Measurements from ENCODE around the gene ADCK1. TPM values are rescaled to one million over a fixed set of nuclear protein-coding genes. Genes with fewer than 3 reads are reported as not detected.

Gene ADCK1
- total RNA-seq, 1 donor from 2014 or later: 7.7 TPM

- Mint-ChIP-seq H3K4me3 (ENCODE audit: unreplicated experiment) (no peak overlapping the region), H3K4me1 (ENCODE audit: low read depth) (no peaks in the 10 kb centered on the region), H3K27ac (ENCODE audit: unreplicated experiment) (no peak overlapping the region), H3K36me3 (ENCODE audit: low read depth) (peaks cover 16% of the 10 kb centered on the region), H3K9me3 (ENCODE audit: low read depth) (no peaks in the 10 kb centered on the region), H3K27me3 (ENCODE audit: low read depth) (no peaks in the 10 kb centered on the region)
- TF ChIP-seq, protein P1, sequence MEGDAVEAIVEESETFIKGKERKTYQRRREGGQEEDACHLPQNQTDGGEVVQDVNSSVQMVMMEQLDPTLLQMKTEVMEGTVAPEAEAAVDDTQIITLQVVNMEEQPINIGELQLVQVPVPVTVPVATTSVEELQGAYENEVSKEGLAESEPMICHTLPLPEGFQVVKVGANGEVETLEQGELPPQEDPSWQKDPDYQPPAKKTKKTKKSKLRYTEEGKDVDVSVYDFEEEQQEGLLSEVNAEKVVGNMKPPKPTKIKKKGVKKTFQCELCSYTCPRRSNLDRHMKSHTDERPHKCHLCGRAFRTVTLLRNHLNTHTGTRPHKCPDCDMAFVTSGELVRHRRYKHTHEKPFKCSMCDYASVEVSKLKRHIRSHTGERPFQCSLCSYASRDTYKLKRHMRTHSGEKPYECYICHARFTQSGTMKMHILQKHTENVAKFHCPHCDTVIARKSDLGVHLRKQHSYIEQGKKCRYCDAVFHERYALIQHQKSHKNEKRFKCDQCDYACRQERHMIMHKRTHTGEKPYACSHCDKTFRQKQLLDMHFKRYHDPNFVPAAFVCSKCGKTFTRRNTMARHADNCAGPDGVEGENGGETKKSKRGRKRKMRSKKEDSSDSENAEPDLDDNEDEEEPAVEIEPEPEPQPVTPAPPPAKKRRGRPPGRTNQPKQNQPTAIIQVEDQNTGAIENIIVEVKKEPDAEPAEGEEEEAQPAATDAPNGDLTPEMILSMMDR (IDR thresholded peaks at IDR 0.05): no peak
- no peak for DNase-seq (ENCODE audit: low spot score)
Measured at GRCh38 chr14:77830692-77831091, 30.8 kb downstream of the ADCK1 start.

DNA sequence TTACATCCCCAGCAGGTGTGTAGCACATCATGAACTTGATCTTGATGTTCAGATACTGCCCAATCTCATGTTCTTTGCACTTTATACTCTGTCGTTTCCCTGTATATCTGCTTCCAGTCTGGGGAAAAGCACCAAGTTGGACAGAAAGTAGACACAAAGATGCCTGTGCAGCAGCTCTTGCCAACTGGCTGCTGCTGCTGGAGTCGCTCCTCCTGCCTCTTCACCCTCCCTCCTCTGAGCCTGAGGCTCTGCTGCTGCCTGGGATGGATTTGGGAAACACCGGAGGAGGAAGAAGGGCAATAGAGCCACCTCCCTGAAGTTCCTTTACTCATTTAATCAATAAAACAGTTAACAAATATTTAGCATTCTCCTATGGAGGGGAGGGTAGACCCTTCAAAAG lies 32.4 kb downstream of the ADCK1 start:
- Mint-ChIP-seq H3K27me3 (ENCODE audit: low read depth) (no peaks in the 10 kb centered on the region), H3K36me3 (ENCODE audit: low read depth) (peaks cover 18% of the 10 kb centered on the region), H3K9me3 (ENCODE audit: low read depth) (no peaks in the 10 kb centered on the region), H3K4me1 (ENCODE audit: low read depth) (no peaks in the 10 kb centered on the region), H3K27ac (ENCODE audit: unreplicated experiment) (no peak overlapping the region), H3K4me3 (ENCODE audit: unreplicated experiment) (no peak overlapping the region)
- TF ChIP-seq, protein P1 (IDR thresholded peaks at IDR 0.05): no peak
- no peak for DNase-seq (ENCODE audit: low spot score)

DNA sequence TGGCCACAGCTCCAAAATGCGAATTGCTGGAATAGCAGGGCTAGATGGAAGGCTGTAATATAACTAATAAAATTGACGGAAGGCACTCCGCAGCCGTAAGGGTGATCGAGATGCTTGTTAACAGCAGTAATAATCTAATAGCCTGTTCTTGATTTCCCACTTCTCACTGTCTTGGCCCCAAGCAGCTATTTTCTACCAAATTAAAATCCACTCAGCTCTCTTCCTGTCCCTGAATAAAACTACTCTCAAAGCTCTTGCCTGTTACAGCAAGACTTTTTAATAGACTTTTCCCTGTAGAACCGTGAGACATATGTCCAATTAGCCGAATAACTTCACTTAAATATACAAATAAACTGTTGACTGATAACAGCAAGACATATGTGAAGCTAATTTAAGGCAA lies 38.0 kb downstream of the ADCK1 start:
- no peak overlapping the region for H3K4me3 Mint-ChIP-seq (ENCODE audit: unreplicated experiment)
- DNase-seq (ENCODE audit: low spot score): no peak
- H3K4me1 Mint-ChIP-seq (ENCODE audit: low read depth): peaks cover 10% of the 10 kb centered on the region
- no peak overlapping the region for H3K27ac Mint-ChIP-seq (ENCODE audit: unreplicated experiment)
- no peaks in the 10 kb centered on the region for H3K27me3 Mint-ChIP-seq (ENCODE audit: low read depth)
- TF ChIP-seq, protein P1 (IDR thresholded peaks at IDR 0.05): no peak
- H3K36me3 Mint-ChIP-seq (ENCODE audit: low read depth): peaks cover 3% of the 10 kb centered on the region
- no peaks in the 10 kb centered on the region for H3K9me3 Mint-ChIP-seq (ENCODE audit: low read depth)

DNA sequence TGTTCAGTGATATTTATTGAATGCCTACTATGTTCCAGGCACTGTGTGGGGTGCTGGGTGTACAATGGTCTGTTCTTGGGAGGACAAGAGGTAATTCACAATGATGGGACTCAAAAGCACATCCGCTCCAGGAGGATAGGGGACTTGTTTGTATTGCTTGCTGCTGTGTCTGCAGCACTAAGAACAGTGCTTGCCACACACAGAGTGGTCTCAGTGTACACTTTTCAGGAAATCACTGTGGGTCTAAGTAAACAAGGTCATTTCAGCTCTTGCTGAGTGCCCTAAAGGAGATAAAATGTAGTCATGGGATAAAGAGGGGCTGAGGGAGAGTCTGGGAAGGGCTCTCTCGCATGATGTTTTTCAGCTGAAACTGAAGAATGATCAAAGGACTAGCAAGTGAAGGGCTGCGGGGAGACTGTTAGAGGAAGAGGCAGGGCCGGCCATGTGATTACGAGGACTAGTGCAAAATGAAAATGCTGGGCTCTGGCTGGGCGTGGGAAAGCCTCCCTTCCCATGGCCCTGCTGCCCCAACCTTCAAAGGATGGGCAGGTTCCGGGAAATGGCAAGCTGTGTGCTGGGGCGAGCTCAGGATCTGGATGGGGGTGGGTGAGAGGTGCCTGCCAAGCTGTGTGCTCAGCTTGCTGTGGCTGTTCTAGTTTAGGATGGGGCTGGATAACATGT lies 39.1 kb downstream of the ADCK1 start:
- TF ChIP-seq, protein P1 (IDR thresholded peaks at IDR 0.05): no peak
- Mint-ChIP-seq H3K27me3 (ENCODE audit: low read depth) (no peaks in the 10 kb centered on the region), H3K36me3 (ENCODE audit: low read depth) (peaks cover 3% of the 10 kb centered on the region), H3K4me3 (ENCODE audit: unreplicated experiment) (no peak overlapping the region), H3K9me3 (ENCODE audit: low read depth) (no peaks in the 10 kb centered on the region), H3K4me1 (ENCODE audit: low read depth) (peaks cover 15% of the 10 kb centered on the region), H3K27ac (ENCODE audit: unreplicated experiment) (no peak overlapping the region)
- no peak for DNase-seq (ENCODE audit: low spot score)

GRCh38 chr14:77843195-77843594 lies 43.3 kb downstream of the ADCK1 start:
- Mint-ChIP-seq H3K27me3 (ENCODE audit: low read depth) (no peaks in the 10 kb centered on the region), H3K27ac (ENCODE audit: unreplicated experiment) (peak overlapping the region; percentile 27), H3K9me3 (ENCODE audit: low read depth) (no peaks in the 10 kb centered on the region), H3K4me1 (ENCODE audit: low read depth) (peaks cover 15% of the 10 kb centered on the region), H3K4me3 (ENCODE audit: unreplicated experiment) (no peak overlapping the region), H3K36me3 (ENCODE audit: low read depth) (peaks cover 1% of the 10 kb centered on the region)
- TF ChIP-seq, protein P1 (IDR thresholded peaks at IDR 0.05): no peak
- no peak for DNase-seq (ENCODE audit: low spot score)
